WTC11 (cell line): ENCODE results near the gene STXBP2. TPM values are rescaled to one million over a fixed set of nuclear protein-coding genes. Genes with fewer than 3 reads are reported as not detected.

Experiments
- ATAC-seq: fragments of 200-7000 bp; cut with Tn5 transposase; 2 replicates; pipeline ENCODE4 v1.10.0; 2021; ENCODE audit warnings: mild to moderate bottlenecking, moderate library complexity
- CTCF ChIA-PET: fragments of 300-600 bp; sonication (Branson Sonifier 250); formaldehyde crosslinking; loops from one replicate; lab custom pipeline; 2021; ENCODE audit warnings: antibody characterized with exemption; lab: Charles Lee
- POLR2A ChIA-PET: fragments of 350-600 bp; sonication (Branson Sonifier 250); formaldehyde crosslinking; loops from one replicate; lab custom pipeline; 2021; ENCODE audit warnings: antibody characterized with exemption; lab: Charles Lee
- DNase-seq: peaks from one replicate; pipeline ENCODE4 v3.0.0; 2021; ENCODE audit warnings: low spot score
- H3K27ac Mint-ChIP-seq: 2 replicates; pipeline ENCODE4 v1.8.0; 2021; ENCODE audit warnings: mixed read lengths
- H3K27me3 Mint-ChIP-seq: 2 replicates; pipeline ENCODE4 v1.8.0; 2021; ENCODE audit warnings: low read depth, mild to moderate bottlenecking, moderate library complexity, mixed read lengths
- H3K36me3 Mint-ChIP-seq: 2 replicates; pipeline ENCODE4 v1.8.0; 2021; ENCODE audit warnings: mixed read lengths
- H3K4me1 Mint-ChIP-seq: 2 replicates; pipeline ENCODE4 v1.8.0; 2022; ENCODE audit warnings: mixed read lengths
- H3K4me3 Mint-ChIP-seq: 2 replicates; pipeline ENCODE4 v1.8.0; 2021; ENCODE audit warnings: mild to moderate bottlenecking, moderate library complexity, mixed read lengths
- H3K9me3 Mint-ChIP-seq: 2 replicates; pipeline ENCODE4 v1.8.0; 2021; ENCODE audit warnings: mixed read lengths
- SOX15 ChIP-seq: fragments of 250-450 bp; sonication (Bioruptor Pico); IDR thresholded peaks from 2 replicates; pipeline ENCODE4 v1.9.0; 2021; ENCODE audit warnings: mild to moderate bottlenecking
- microRNA-seq: library from miRNA; unstranded; fragments of <30 nt; microRNA quantifications from one replicate; pipeline ENCODE4 v1.2.0, GENCODE V29; 2022; ENCODE audit warnings: borderline number of aligned reads
- total RNA-seq: library from RNA; stranded (reverse); gene quantifications from 3 replicates; pipeline ENCODE4 v1.2.3, GENCODE V29; 2021

Gene STXBP2
- total RNA-seq, 1 experiment from 2014 or later, result 68.9 TPM

GRCh38 chr19:7694499-7694898 lies 57.6 kb downstream of the STXBP2 start:
- no peak for TF ChIP-seq SOX15
- Mint-ChIP-seq H3K36me3 (no peaks in the 10 kb centered on the region), H3K4me3 (no peak overlapping the region), H3K27me3 (peaks cover 19% of the 10 kb centered on the region), H3K9me3 (no peaks in the 10 kb centered on the region), H3K27ac (no peak overlapping the region), H3K4me1 (peaks cover 23% of the 10 kb centered on the region)
- ATAC-seq, result no peak
- POLR2A ChIA-PET, result interaction anchor here (0.7 kb wide), 1 partner anchor 12 kb away, joined by 5 read pairs; no protein-coding TSS in a partner anchor
- DNase-seq, result no peak
- CTCF ChIA-PET, result no interaction called here

Small RNA genes within 50 kb of the gene (microRNA-seq; reads per million reads assigned to microRNA genes)
- gene MIR6792, result 2.1 reads per million

Other genes starting within 250 kb of the STXBP2 start
- 4.3 to 5.9 TPM (median 5.7 TPM) in 3 replicates for gene PEX11G, start 148.1 kb upstream of the STXBP2 start, total RNA-seq
- gene ZNF358, start 121.0 kb upstream of the STXBP2 start, total RNA-seq, result 37.5 to 47.5 TPM (median 47.3 TPM) in 3 replicates
- gene MCOLN1, start 114.5 kb upstream of the STXBP2 start, total RNA-seq, result 15.0 to 19.7 TPM (median 16.7 TPM) in 3 replicates
- gene PNPLA6, start 101.4 kb upstream of the STXBP2 start, total RNA-seq, result 149 to 156 TPM (median 150 TPM) in 3 replicates
- gene CAMSAP3, start 41.2 kb upstream of the STXBP2 start, total RNA-seq, result 27.8 to 34.6 TPM (median 32.1 TPM) in 3 replicates
- gene XAB2, start 7.6 kb upstream of the STXBP2 start, total RNA-seq, result 65.7 to 71.9 TPM (median 67.4 TPM) in 3 replicates
- 111 to 126 TPM (median 122 TPM) in 3 replicates for gene PET100, start 7.3 kb upstream of the STXBP2 start, total RNA-seq
- gene PCP2, start 3.4 kb upstream of the STXBP2 start, total RNA-seq, result 0.48 to 1.1 TPM (median 0.85 TPM) in 3 replicates
- gene RETN, start 31.9 kb downstream of the STXBP2 start, total RNA-seq, result not detected in 3 replicates
- not detected in 3 replicates for gene MCEMP1, start 40.0 kb downstream of the STXBP2 start, total RNA-seq
- 122 to 127 TPM (median 124 TPM) in 3 replicates for gene TRAPPC5, start 43.7 kb downstream of the STXBP2 start, total RNA-seq
- gene FCER2, start 65.0 kb downstream of the STXBP2 start, total RNA-seq, result 0.37 to 0.48 TPM (median 0.46 TPM) in 3 replicates
- gene CLEC4G, start 95.0 kb downstream of the STXBP2 start, total RNA-seq, result 0.55 to 0.66 TPM (median 0.62 TPM) in 3 replicates
- 0.09 to 0.44 TPM in 2 of 3 replicates, not detected in the other for gene CD209, start 110.4 kb downstream of the STXBP2 start, total RNA-seq
- gene CLEC4M, start 126.1 kb downstream of the STXBP2 start, total RNA-seq, result not detected in 3 replicates
- gene EVI5L, start 193.1 kb downstream of the STXBP2 start, total RNA-seq, result 10.5 to 13.7 TPM (median 13.6 TPM) in 3 replicates
- 21.9 to 34.3 TPM (median 31.0 TPM) in 3 replicates for gene PRR36, start 237.3 kb downstream of the STXBP2 start, total RNA-seq